Upper lobe of left lung (tissue), 6 donors: ENCODE measurements around the gene REN. TPM values are rescaled to one million over a fixed set of nuclear protein-coding genes. Genes with fewer than 3 reads are reported as not detected.

ENCODE experiments used
- ATAC-seq, 2 donors: fragments of 200-7000 bp; cut with Tn5 transposase; one replicate each; pipeline ENCODE4 v1.9.1; 2022; ENCODE audit warnings: mild to moderate bottlenecking in 2 of 2, moderate library complexity in 2 of 2; ENCODE audit not compliant: low FRiP score in 2 of 2
- DNase-seq, 2 donors: peaks; one replicate each; pipeline ENCODE4 v3.0.0-alpha.2; 2019 to 2020
- H3K27ac ChIP-seq, 4 donors: fragments of 200-600 bp; sonication (generic); one replicate each; pipeline ENCODE4 v1.5.1; 2016 to 2019
- H3K27me3 ChIP-seq, 4 donors: fragments of 200-600 bp; sonication (generic); one replicate each; pipeline ENCODE4 v1.5.1; 2017 to 2019
- H3K36me3 ChIP-seq, 4 donors: fragments of 200-600 bp; sonication (generic); one replicate each; pipeline ENCODE4 v1.5.1; 2016 to 2019
- H3K4me1 ChIP-seq, 4 donors: fragments of 200-600 bp; sonication (generic); one replicate each; pipeline ENCODE4 v1.5.1; 2018 to 2019
- H3K4me3 ChIP-seq, 4 donors: fragments of 200-600 bp; sonication (generic); one replicate each; pipeline ENCODE4 v1.5.1; 2017 to 2019; ENCODE audit warnings: mild to moderate bottlenecking in 2 of 4, moderate library complexity in 1 of 4
- H3K9me3 ChIP-seq, 4 donors: fragments of 200-600 bp; sonication (generic); one replicate each; pipeline ENCODE4 v1.5.1; 2018 to 2019
- CTCF ChIP-seq, 6 experiments: fragments of 450-650 bp in 4 of 6; fragments of 200-600 bp in 2 of 6; sonication (generic) in 2 of 6; IDR thresholded peaks; one replicate each; pipeline ENCODE4 v1.5.1; 2016 to 2019; ENCODE audit warnings: antibody characterized with exemption in 6 of 6
- EP300 ChIP-seq, 4 donors: sonication (generic); formaldehyde crosslinking; IDR thresholded peaks; one replicate each; pipeline ENCODE4 v1.5.1; 2017; ENCODE audit warnings: antibody characterized with exemption in 4 of 4, control low read depth in 2 of 4
- POLR2A ChIP-seq, 4 donors: fragments of 450-650 bp; IDR thresholded peaks; one replicate each; pipeline ENCODE4 v1.5.1; 2016 to 2017; ENCODE audit warnings: antibody characterized with exemption in 4 of 4, mild to moderate bottlenecking in 2 of 4
- POLR2AphosphoS5 ChIP-seq, 2 donors: sonication (generic); formaldehyde crosslinking; IDR thresholded peaks; one replicate each; pipeline ENCODE4 v1.5.1; 2017; ENCODE audit warnings: antibody characterized with exemption in 2 of 2
- WGBS, 2 donors: methylation state at CpG; one replicate each; pipeline ENCODE4 v1.1.5; 2017 to 2018; 5-methylcytosine and 5-hydroxymethylcytosine counted together
- total RNA-seq, 6 donors: library from RNA; depleted of rRNA in 4 of 6; stranded (reverse); fragments of >200 nt in 4 of 6; gene quantifications; one replicate each; pipeline versions ENCODE4 v1.1.0 to v1.2.1, GENCODE V29; 2016 to 2021
- donor health status: DM: no; HTN: no; CAD: no; lungs with moderate emphysema.
- donor health status: DM: no; HTN: yes; CAD: no; lungs with severe emphysema.

Gene REN
- total RNA-seq, 6 donors from 2014 or later, result 0.64 to 0.76 (median 0.66) TPM; not detected in 3

GRCh38 chr1:204155881-204156280 is 10.3 kb downstream of the REN start:
- H3K27ac ChIP-seq, result no peak overlapping the region
- no peak for DNase-seq
- H3K36me3 ChIP-seq, result no peaks in the 10 kb centered on the region
- H3K4me1 ChIP-seq, result peaks cover 11 to 16% (median 13%) of the 10 kb centered on the region in 4 donors
- peaks cover 0 to 3% (median 0%) of the 10 kb centered on the region in 4 donors for H3K27me3 ChIP-seq
- 89 to 90% methylated on average over 9 to 10 of the region's 10 CpGs for WGBS, 2 donors
- TF ChIP-seq CTCF (IDR thresholded peaks at IDR 0.05) (no peak), POLR2AphosphoS5 (IDR thresholded peaks at IDR 0.05) (no peak), EP300 (IDR thresholded peaks at IDR 0.05) (no peak), POLR2A (IDR thresholded peaks at IDR 0.05) (no peak)
- H3K4me3 ChIP-seq, result no peak overlapping the region
- no peak for ATAC-seq
- no peaks in the 10 kb centered on the region for H3K9me3 ChIP-seq

- Histone ChIP-seq H3K27ac (no peak overlapping the region), H3K9me3 (no peaks in the 10 kb centered on the region), H3K36me3 (no peaks in the 10 kb centered on the region), H3K27me3 (peaks cover 0 to 3% (median 0%) of the 10 kb centered on the region in 4 donors), H3K4me3 (no peak overlapping the region), H3K4me1 (peaks cover 11 to 22% (median 14%) of the 10 kb centered on the region in 4 donors)
- no peak for TF ChIP-seq CTCF (IDR thresholded peaks at IDR 0.05)
- TF ChIP-seq POLR2A (IDR thresholded peaks at IDR 0.05), result no peak
- no peak for TF ChIP-seq POLR2AphosphoS5 (IDR thresholded peaks at IDR 0.05)
- no peak for TF ChIP-seq EP300 (IDR thresholded peaks at IDR 0.05)
- WGBS, 2 donors, result 79 to 93% methylated on average over 7 to 15 of the region's 15 CpGs
- DNase-seq (peak in 1 of 2 donors; percentile 59), ATAC-seq (no peak)
Measured at GRCh38 chr1:204154568-204155255, 11.4 kb downstream of the REN start.

GRCh38 chr1:204153667-204154066 is 12.5 kb downstream of the REN start:
- peaks cover 0 to 3% (median 0%) of the 10 kb centered on the region in 4 donors for H3K27me3 ChIP-seq
- TF ChIP-seq EP300 (IDR thresholded peaks at IDR 0.05) (no peak), CTCF (IDR thresholded peaks at IDR 0.05) (no peak), POLR2A (IDR thresholded peaks at IDR 0.05) (no peak), POLR2AphosphoS5 (IDR thresholded peaks at IDR 0.05) (no peak)
- WGBS, 2 donors, result 90 to 96% methylated on average over 5 of the region's 5 CpGs
- ATAC-seq (no peak), DNase-seq (no peak)
- no peak overlapping the region for H3K4me3 ChIP-seq
- no peak overlapping the region for H3K27ac ChIP-seq
- H3K4me1 ChIP-seq, result peaks cover 11 to 22% (median 14%) of the 10 kb centered on the region in 4 donors
- no peaks in the 10 kb centered on the region for H3K9me3 ChIP-seq
- H3K36me3 ChIP-seq, result no peaks in the 10 kb centered on the region

GRCh38 chr1:204152310-204153044 is 13.7 kb downstream of the REN start:
- DNase-seq (peak in 1 of 2 donors; percentile 57), ATAC-seq (no peak)
- Histone ChIP-seq H3K27ac (peak overlapping the region in 1 of 4 donors; percentile 73), H3K36me3 (no peaks in the 10 kb centered on the region), H3K4me3 (peak overlapping the region; percentile 22 to 81 (median 68)), H3K27me3 (peaks cover 0 to 3% (median 0%) of the 10 kb centered on the region in 4 donors), H3K4me1 (peaks cover 11 to 22% (median 14%) of the 10 kb centered on the region in 4 donors), H3K9me3 (no peaks in the 10 kb centered on the region)
- 23 to 67% methylated on average over 11 to 16 of the region's 25 CpGs for WGBS, 2 donors
- TF ChIP-seq CTCF (IDR thresholded peaks at IDR 0.05) (peak in 1 of 6 experiments; percentile 7), POLR2A (IDR thresholded peaks at IDR 0.05) (no peak)
